HepG2 (cell line): ENCODE measurements around the gene EEF1A2. TPM values are rescaled to one million over a fixed set of nuclear protein-coding genes. Genes with fewer than 3 reads are reported as not detected.

Experiments used
- GATA4 ChIP-seq: sonication (generic); IDR thresholded peaks from 2 replicates; pipeline ENCODE4 v1.6.1; 2016; ENCODE audit warnings: antibody characterized with exemption, low read depth, borderline replicate concordance
- HDAC2 ChIP-seq: sonication (generic); formaldehyde crosslinking; IDR thresholded peaks from 2 replicates; pipeline ENCODE4 v1.4.0; 2020; ENCODE audit warnings: missing genetic modification reagents
- HDAC6 ChIP-seq: fragments of 200-600 bp; sonication (generic); IDR thresholded peaks from 2 replicates; pipeline ENCODE4 v1.7.0; 2017; ENCODE audit warnings: mild to moderate bottlenecking, antibody characterized with exemption, low read length, low read depth
- HNRNPK ChIP-seq: fragments of 200-400 bp; formaldehyde crosslinking; IDR thresholded peaks from 2 replicates; pipeline ENCODE4 v1.6.1; 2018; ENCODE audit warnings: low read length, low read depth, moderate library complexity, mild to moderate bottlenecking; ENCODE audit not compliant: poor library complexity, severe bottlenecking
- MBD4 ChIP-seq: IDR thresholded peaks from 2 replicates; pipeline ENCODE4 v1.6.1; 2012; ENCODE audit warnings: low read length, inconsistent platforms, borderline replicate concordance
- NCOR1 ChIP-seq: fragments of 200-600 bp; sonication (generic); IDR thresholded peaks from 2 replicates; pipeline ENCODE4 v1.7.0; 2017; ENCODE audit warnings: antibody characterized with exemption, low read length, borderline replicate concordance
- NFE2 ChIP-seq: sonication (generic); formaldehyde crosslinking; IDR thresholded peaks from 2 replicates; pipeline ENCODE4 v1.4.0; 2020; ENCODE audit warnings: missing genetic modification reagents
- PRMT3 ChIP-seq: sonication (generic); formaldehyde crosslinking; IDR thresholded peaks from 2 replicates; pipeline ENCODE4 v1.8.1; 2022; ENCODE audit warnings: low read depth, mild to moderate bottlenecking, moderate library complexity, missing genetic modification reagents, borderline replicate concordance
- SIX1 ChIP-seq: sonication (generic); formaldehyde crosslinking; IDR thresholded peaks from 2 replicates; pipeline ENCODE4 v1.4.0; 2020; ENCODE audit warnings: missing genetic modification reagents, borderline replicate concordance
- SMAD9 ChIP-seq: sonication (generic); formaldehyde crosslinking; IDR thresholded peaks from 2 replicates; pipeline ENCODE4 v1.5.1; 2020; ENCODE audit warnings: mild to moderate bottlenecking, missing genetic modification reagents
- U2AF2 ChIP-seq: fragments of 200-400 bp; formaldehyde crosslinking; IDR thresholded peaks from 2 replicates; pipeline ENCODE4 v1.6.1; 2017; ENCODE audit warnings: low read depth, mild to moderate bottlenecking, low read length
- ZFP62 ChIP-seq: sonication (generic); formaldehyde crosslinking; IDR thresholded peaks from 2 replicates; pipeline ENCODE4 v1.4.0; 2020; ENCODE audit warnings: missing genetic modification reagents
- ZNF17 ChIP-seq: sonication (generic); formaldehyde crosslinking; IDR thresholded peaks from 2 replicates; pipeline ENCODE4 v1.5.0; 2020; ENCODE audit warnings: mild to moderate bottlenecking, missing genetic modification reagents
- ZNF251 ChIP-seq: sonication (generic); formaldehyde crosslinking; IDR thresholded peaks from 2 replicates; pipeline ENCODE4 v1.9.0; 2021; ENCODE audit warnings: mild to moderate bottlenecking, missing genetic modification reagents
- ZNF263 ChIP-seq: sonication (generic); formaldehyde crosslinking; IDR thresholded peaks from 2 replicates; pipeline ENCODE4 v1.4.0; 2020; ENCODE audit warnings: missing genetic modification reagents
- ZNF383 ChIP-seq: sonication (generic); formaldehyde crosslinking; IDR thresholded peaks from 2 replicates; pipeline ENCODE4 v1.4.0; 2020; ENCODE audit warnings: missing genetic modification reagents, mild to moderate bottlenecking, borderline replicate concordance
- ZNF510 ChIP-seq: sonication (generic); formaldehyde crosslinking; IDR thresholded peaks from 2 replicates; pipeline ENCODE4 v1.4.0; 2020; ENCODE audit warnings: low read depth, mild to moderate bottlenecking, missing genetic modification reagents
- ZNF615 ChIP-seq: sonication (generic); formaldehyde crosslinking; IDR thresholded peaks from 2 replicates; pipeline ENCODE4 v1.5.0; 2020; ENCODE audit warnings: mild to moderate bottlenecking, missing genetic modification reagents, borderline replicate concordance
- ZSCAN22 ChIP-seq: sonication (generic); formaldehyde crosslinking; IDR thresholded peaks from 2 replicates; pipeline ENCODE4 v1.4.0; 2020; ENCODE audit warnings: mild to moderate bottlenecking, missing genetic modification reagents
- polyA plus RNA-seq, 8 experiments: library from polyadenylated mRNA; depleted of rRNA in 3 of 8; stranded (reverse) in 7 of 8; unstranded in 1 of 8; fragments of >200 nt; fragmentation: Illumina TruSeq in 4 of 8; extraction: Trizol in 4 of 8; gene quantifications; 2 replicates each; pipeline versions ENCODE4 v1.2.1 to v1.2.3, GENCODE V29; 2011 to 2016; ENCODE audit warnings: low read depth in 4 of 8, missing spikeins in 1 of 8, mixed read lengths in 1 of 8; ENCODE audit not compliant: insufficient read depth in 1 of 8
- total RNA-seq, 5 experiments: library from RNA; depleted of rRNA; stranded (reverse); fragments of >200 nt; fragmentation: Illumina TruSeq; extraction: Trizol; gene quantifications; 2 replicates each; pipeline ENCODE4 v1.2.3, GENCODE V29; 2016; ENCODE audit warnings: low read depth in 1 of 5
- TF ChIP-seq, protein P1 (sequence below): sonication (generic); formaldehyde crosslinking; IDR thresholded peaks from 2 replicates; pipeline ENCODE4 v1.5.1; 2020; ENCODE audit warnings: mild to moderate bottlenecking, missing genetic modification reagents, moderate library complexity
- TF ChIP-seq, protein P2 (sequence below): IDR thresholded peaks from 2 replicates; pipeline ENCODE4 v1.6.1; 2018; ENCODE audit warnings: missing genetic modification reagents, mild to moderate bottlenecking, missing compliant biosample characterization
- TF ChIP-seq, protein P3 (sequence below): sonication (generic); formaldehyde crosslinking; IDR thresholded peaks from 2 replicates; pipeline ENCODE4 v1.8.1; 2022; ENCODE audit warnings: mild to moderate bottlenecking, missing genetic modification reagents
- TF ChIP-seq, protein P4 (sequence below): IDR thresholded peaks from 2 replicates; pipeline ENCODE4 v1.6.1; 2016; ENCODE audit warnings: control low read depth

The EEF1A2 gene
- total and polyA plus RNA-seq, 2 of the 13 experiments (the other 11 are each of a cell fraction or from before 2014, with no cell fraction given), result 0.44 to 0.87 TPM

DNA sequence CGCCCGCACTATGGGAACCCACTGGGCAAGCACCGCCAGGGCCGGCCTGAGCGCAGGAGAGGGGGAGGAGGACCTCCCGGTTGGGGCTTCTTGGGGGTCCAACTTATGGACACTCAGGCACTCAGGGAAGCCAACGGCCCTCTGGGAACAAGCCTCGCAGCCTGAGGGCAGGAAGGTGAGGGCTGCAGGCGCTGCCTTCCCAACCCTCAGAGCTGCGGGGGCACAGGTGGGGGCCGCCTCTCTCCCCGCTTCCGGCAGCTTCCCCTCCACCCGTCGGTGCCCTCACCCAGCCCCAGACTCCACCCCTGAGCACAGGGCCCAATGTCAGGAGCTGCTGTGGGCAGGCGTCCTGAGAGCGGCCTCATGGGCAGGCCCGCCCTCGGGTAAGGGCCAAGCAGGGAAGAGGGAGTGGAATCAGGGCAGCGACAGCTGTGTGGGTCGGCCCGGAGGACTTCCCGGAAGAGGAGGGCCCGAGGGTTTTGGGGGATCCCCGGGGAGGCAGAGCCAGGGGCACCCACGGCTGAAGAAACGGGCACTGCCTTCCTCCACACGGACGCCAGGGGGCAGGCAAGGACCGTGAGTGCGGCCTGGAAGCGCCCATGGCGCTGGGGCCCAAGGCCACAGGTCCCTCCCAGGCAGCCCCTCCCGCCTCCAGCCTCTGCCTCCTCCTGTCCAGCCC is 38.8 kb upstream of the EEF1A2 start (continued):
- TF ChIP-seq, protein P1, sequence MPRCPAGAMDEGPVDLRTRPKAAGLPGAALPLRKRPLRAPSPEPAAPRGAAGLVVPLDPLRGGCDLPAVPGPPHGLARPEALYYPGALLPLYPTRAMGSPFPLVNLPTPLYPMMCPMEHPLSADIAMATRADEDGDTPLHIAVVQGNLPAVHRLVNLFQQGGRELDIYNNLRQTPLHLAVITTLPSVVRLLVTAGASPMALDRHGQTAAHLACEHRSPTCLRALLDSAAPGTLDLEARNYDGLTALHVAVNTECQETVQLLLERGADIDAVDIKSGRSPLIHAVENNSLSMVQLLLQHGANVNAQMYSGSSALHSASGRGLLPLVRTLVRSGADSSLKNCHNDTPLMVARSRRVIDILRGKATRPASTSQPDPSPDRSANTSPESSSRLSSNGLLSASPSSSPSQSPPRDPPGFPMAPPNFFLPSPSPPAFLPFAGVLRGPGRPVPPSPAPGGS, result peak; percentile 97
- TF ChIP-seq ZNF615 (CRISPR knock-in tag), result peak; percentile 84; the same call in 1 of the 2 replicates
- TF ChIP-seq ZFP62 (CRISPR knock-in tag), result no peak
- peak; percentile 78 for TF ChIP-seq HDAC2 (CRISPR knock-in tag)
- no peak for TF ChIP-seq MBD4
- no peak for TF ChIP-seq ZSCAN22 (CRISPR knock-in tag)
- TF ChIP-seq ZNF17 (CRISPR knock-in tag), result no peak
- TF ChIP-seq, protein P2, sequence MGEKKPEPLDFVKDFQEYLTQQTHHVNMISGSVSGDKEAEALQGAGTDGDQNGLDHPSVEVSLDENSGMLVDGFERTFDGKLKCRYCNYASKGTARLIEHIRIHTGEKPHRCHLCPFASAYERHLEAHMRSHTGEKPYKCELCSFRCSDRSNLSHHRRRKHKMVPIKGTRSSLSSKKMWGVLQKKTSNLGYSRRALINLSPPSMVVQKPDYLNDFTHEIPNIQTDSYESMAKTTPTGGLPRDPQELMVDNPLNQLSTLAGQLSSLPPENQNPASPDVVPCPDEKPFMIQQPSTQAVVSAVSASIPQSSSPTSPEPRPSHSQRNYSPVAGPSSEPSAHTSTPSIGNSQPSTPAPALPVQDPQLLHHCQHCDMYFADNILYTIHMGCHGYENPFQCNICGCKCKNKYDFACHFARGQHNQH, result peak; percentile 85
- TF ChIP-seq GATA4, result no peak
- TF ChIP-seq, protein P3, sequence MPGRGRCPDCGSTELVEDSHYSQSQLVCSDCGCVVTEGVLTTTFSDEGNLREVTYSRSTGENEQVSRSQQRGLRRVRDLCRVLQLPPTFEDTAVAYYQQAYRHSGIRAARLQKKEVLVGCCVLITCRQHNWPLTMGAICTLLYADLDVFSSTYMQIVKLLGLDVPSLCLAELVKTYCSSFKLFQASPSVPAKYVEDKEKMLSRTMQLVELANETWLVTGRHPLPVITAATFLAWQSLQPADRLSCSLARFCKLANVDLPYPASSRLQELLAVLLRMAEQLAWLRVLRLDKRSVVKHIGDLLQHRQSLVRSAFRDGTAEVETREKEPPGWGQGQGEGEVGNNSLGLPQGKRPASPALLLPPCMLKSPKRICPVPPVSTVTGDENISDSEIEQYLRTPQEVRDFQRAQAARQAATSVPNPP (CRISPR knock-in tag), result no peak
- no peak for TF ChIP-seq PRMT3 (CRISPR knock-in tag)
- no peak for TF ChIP-seq HDAC6
- TF ChIP-seq, protein P4, sequence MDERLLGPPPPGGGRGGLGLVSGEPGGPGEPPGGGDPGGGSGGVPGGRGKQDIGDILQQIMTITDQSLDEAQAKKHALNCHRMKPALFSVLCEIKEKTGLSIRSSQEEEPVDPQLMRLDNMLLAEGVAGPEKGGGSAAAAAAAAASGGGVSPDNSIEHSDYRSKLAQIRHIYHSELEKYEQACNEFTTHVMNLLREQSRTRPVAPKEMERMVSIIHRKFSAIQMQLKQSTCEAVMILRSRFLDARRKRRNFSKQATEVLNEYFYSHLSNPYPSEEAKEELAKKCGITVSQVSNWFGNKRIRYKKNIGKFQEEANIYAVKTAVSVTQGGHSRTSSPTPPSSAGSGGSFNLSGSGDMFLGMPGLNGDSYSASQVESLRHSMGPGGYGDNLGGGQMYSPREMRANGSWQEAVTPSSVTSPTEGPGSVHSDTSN (CRISPR knock-in tag), result peak; percentile 24
- TF ChIP-seq SMAD9 (CRISPR knock-in tag), result no peak
- TF ChIP-seq ZNF251 (CRISPR knock-in tag), result no peak
- TF ChIP-seq NCOR1, result peak; percentile 38; the same call in 1 of the 2 replicates
- TF ChIP-seq ZNF383, result no peak
- TF ChIP-seq U2AF2, result no peak
- TF ChIP-seq ZNF263 (CRISPR knock-in tag), result peak; percentile 72; the same call in 1 of the 2 replicates
- TF ChIP-seq SIX1, result no peak
- peak; percentile 96 for TF ChIP-seq HNRNPK
- TF ChIP-seq ZNF510 (CRISPR knock-in tag), result peak; percentile 30; the same call in 1 of the 2 replicates
- no peak for TF ChIP-seq NFE2 (CRISPR knock-in tag)
